ENCODE results near the gene RAE1.
"Not testable (repeated sequence)": the region's sequence is repeated elsewhere in the genome, so short reads cannot be mapped to it uniquely, and the experiment has no call there.

The RAE1 gene

DNA sequence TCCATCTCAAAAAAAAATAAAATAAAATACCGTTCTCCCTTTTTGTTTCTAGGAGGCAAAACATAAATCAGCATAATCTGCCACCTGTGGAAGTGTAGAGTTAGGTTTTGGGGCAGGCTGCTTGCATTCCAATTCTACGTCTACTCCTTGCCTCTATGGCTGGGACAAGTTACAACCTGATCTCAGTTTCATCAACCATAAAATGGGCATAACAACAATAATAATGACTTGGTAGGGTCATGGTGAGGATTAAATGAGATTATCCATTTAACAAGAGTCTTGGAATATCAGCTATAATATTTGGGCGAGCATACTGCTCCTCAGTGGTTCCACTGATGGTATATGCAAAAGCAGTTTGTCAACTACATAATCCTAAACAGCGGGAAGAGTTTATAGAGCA is 3.7 kb upstream of the RAE1 start:
- Histone ChIP-seq H3K4me3 (ENCODE audit: low read length, poor library complexity, severe bottlenecking) (no peak overlapping the region), H2AFZ (ENCODE audit: low read length) (no peak overlapping the region), H4K20me1 (ENCODE audit: insufficient read depth, low read length, poor library complexity, severe bottlenecking) (peaks cover 13% of the 10 kb centered on the region), H3F3A (ENCODE audit: low read depth) (no peaks in the 10 kb centered on the region), H3K9me3 (ENCODE audit: insufficient read depth, low read depth, low read length) (no peaks in the 10 kb centered on the region), H3K27me3 (ENCODE audit: insufficient read depth, low read length, poor library complexity, severe bottlenecking) (no peaks in the 10 kb centered on the region), H3K9ac (ENCODE audit: low read depth, low read length, poor library complexity, severe bottlenecking) (no peak overlapping the region), H3K79me2 (ENCODE audit: insufficient read depth, low read length) (peaks cover 14% of the 10 kb centered on the region), H3K9me2 (replicated peaks; ENCODE audit: low read depth, low read length) (no peaks in the 10 kb centered on the region), H3K4me2 (ENCODE audit: low read depth, low read length, poor library complexity, severe bottlenecking) (no peak overlapping the region), H3K4me1 (ENCODE audit: insufficient read depth, low read length, poor library complexity, severe bottlenecking) (peaks cover 8% of the 10 kb centered on the region), H3K36me3 (ENCODE audit: insufficient read depth, low read length) (no peaks in the 10 kb centered on the region)
- no peak for TF ChIP-seq EZH2phosphoT487 (IDR thresholded peaks at IDR 0.05; ENCODE audit: borderline replicate concordance)

DNA sequence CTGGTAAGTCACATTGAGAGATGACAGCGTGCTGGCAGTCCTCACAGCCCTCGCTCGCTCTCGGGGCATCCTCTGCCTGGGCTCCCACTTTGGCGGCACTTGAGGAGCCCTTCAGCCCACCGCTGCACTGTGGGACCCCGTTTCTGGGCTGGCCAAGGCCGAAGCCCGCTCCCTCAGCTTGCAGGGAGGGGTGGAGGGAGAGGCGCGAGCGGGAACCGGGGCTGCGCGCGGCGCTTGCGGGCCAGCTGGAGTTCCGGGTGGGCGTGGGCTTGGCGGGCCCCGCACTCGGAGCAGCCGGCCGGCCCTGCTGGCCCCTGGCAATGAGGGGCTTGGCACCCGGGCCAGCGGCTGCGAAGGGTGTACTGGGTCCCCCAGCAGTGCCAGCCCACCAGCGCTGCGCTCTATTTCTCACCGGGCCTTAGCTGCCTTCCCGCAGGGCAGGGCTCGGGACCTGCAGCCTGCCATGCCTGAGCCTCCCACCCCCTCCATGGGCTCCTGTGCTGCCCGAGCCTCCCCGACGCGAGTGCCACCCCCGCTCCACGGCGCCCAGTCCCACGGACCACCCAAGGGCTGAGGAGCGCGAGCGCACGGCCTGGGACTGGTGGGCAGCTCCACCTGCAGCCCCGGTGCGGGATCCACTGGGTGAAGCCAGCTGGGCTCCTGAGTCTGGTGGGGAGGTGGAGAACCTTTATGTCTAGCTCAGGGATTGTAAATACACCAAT is 2.7 kb upstream of the RAE1 start:
- not testable (repeated sequence) for H3K9me2 ChIP-seq (replicated peaks; ENCODE audit: low read depth, low read length); H3K4me3 ChIP-seq (ENCODE audit: low read length, poor library complexity, severe bottlenecking); H3K4me2 ChIP-seq (ENCODE audit: low read depth, low read length, poor library complexity, severe bottlenecking); H3K27me3 ChIP-seq (ENCODE audit: insufficient read depth, low read length, poor library complexity, severe bottlenecking); H3K9ac ChIP-seq (ENCODE audit: low read depth, low read length, poor library complexity, severe bottlenecking); H3F3A ChIP-seq (ENCODE audit: low read depth); H2AFZ ChIP-seq (ENCODE audit: low read length); H3K9me3 ChIP-seq (ENCODE audit: insufficient read depth, low read depth, low read length); H3K36me3 ChIP-seq (ENCODE audit: insufficient read depth, low read length)
- peaks cover 22% of the 10 kb centered on the region for H4K20me1 ChIP-seq (ENCODE audit: insufficient read depth, low read length, poor library complexity, severe bottlenecking)
- H3K79me2 ChIP-seq (ENCODE audit: insufficient read depth, low read length) = peaks cover 24% of the 10 kb centered on the region
- H3K4me1 ChIP-seq (ENCODE audit: insufficient read depth, low read length, poor library complexity, severe bottlenecking) = peaks cover 18% of the 10 kb centered on the region

DNA sequence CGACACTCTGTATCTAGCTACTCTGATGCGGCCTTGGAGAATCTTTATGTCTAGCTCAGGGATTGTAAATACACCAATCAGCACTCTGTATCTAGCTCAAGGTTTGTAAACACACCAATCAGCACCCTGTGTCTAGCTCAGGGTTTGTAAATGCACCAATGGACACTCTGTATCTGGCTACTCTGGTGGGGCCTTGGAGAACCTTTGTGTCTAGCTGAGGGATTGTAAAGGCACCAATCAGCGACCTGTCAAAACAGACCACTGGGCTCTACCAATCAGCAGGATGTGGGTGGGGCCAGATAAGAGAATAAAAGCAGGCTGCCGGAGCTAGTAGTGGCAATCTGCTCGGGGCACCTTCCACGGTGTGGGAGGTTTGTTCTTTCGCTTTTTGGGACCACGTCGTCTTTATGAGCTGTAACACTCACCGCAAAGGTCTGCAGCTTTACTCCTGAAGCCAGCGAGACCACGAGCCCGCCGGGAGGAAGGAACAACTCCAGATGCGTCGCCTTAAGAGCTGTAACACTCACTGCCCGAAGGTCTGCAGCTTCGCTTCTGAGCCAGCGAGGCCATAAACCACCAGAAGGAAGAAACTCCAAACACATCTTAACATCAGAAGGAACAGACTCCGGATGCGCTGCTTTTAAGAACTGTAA is 2.0 kb upstream of the RAE1 start:
- not testable (repeated sequence) for H3K4me2 ChIP-seq (ENCODE audit: low read depth, low read length, poor library complexity, severe bottlenecking); H3K4me3 ChIP-seq (ENCODE audit: low read length, poor library complexity, severe bottlenecking)
- peaks cover 31% of the 10 kb centered on the region for H3K79me2 ChIP-seq (ENCODE audit: insufficient read depth, low read length)

DNA sequence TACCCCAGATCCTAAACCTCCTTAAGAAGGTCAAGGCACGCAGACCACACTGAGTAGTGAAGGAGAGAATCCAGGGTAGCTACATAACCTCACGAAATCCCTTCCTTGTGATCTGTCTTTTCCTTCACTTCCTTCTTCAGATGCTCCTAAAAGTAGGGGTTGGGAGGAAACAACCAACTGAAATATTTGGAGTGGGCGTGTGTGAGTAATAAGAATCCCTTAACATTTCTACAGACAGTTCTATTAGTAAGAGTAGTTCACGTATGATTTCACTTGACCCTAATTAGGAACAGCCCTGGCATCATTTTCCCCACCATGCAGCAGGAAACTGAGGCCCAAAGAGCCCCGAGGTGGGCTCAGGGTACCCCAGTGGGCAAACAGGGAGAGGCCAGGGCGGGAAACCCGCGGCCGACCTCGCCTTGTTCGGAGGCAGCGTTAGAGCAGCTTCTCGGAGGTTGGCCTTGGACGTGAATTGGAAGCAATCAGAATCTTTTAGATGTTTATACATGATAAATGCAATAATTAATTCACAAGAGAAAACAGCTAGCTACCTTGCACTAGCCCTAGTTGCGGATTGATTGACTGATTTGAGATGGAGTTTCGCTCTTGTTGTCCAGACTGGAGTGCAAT is 859 bp upstream of the RAE1 start:
- no peaks in the 10 kb centered on the region for H3F3A ChIP-seq (ENCODE audit: low read depth)
- H3K9ac ChIP-seq (ENCODE audit: low read depth, low read length, poor library complexity, severe bottlenecking) = no peak overlapping the region
- TF ChIP-seq, protein P1, sequence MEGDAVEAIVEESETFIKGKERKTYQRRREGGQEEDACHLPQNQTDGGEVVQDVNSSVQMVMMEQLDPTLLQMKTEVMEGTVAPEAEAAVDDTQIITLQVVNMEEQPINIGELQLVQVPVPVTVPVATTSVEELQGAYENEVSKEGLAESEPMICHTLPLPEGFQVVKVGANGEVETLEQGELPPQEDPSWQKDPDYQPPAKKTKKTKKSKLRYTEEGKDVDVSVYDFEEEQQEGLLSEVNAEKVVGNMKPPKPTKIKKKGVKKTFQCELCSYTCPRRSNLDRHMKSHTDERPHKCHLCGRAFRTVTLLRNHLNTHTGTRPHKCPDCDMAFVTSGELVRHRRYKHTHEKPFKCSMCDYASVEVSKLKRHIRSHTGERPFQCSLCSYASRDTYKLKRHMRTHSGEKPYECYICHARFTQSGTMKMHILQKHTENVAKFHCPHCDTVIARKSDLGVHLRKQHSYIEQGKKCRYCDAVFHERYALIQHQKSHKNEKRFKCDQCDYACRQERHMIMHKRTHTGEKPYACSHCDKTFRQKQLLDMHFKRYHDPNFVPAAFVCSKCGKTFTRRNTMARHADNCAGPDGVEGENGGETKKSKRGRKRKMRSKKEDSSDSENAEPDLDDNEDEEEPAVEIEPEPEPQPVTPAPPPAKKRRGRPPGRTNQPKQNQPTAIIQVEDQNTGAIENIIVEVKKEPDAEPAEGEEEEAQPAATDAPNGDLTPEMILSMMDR (conservative IDR thresholded peaks at IDR 0.05; ENCODE audit: low read length) = no peak
- H3K9me3 ChIP-seq (ENCODE audit: insufficient read depth, low read depth, low read length) = no peaks in the 10 kb centered on the region
- H3K9me2 ChIP-seq (replicated peaks; ENCODE audit: low read depth, low read length) = no peaks in the 10 kb centered on the region
- H2AFZ ChIP-seq (ENCODE audit: low read length) = no peak overlapping the region
- H3K79me2 ChIP-seq (ENCODE audit: insufficient read depth, low read length) = peaks cover 41% of the 10 kb centered on the region
- no peak overlapping the region for H3K4me2 ChIP-seq (ENCODE audit: low read depth, low read length, poor library complexity, severe bottlenecking)
- H3K36me3 ChIP-seq (ENCODE audit: insufficient read depth, low read length) = peaks cover 14% of the 10 kb centered on the region; the same call in 1 of the 2 replicates
- H4K20me1 ChIP-seq (ENCODE audit: insufficient read depth, low read length, poor library complexity, severe bottlenecking) = peaks cover 38% of the 10 kb centered on the region
- no peaks in the 10 kb centered on the region for H3K27me3 ChIP-seq (ENCODE audit: insufficient read depth, low read length, poor library complexity, severe bottlenecking)
- peaks cover 18% of the 10 kb centered on the region for H3K4me1 ChIP-seq (ENCODE audit: insufficient read depth, low read length, poor library complexity, severe bottlenecking)
- H3K4me3 ChIP-seq (ENCODE audit: low read length, poor library complexity, severe bottlenecking) = no peak overlapping the region

More for the DNA sequence above, 2.0 kb upstream of the RAE1 start:
- Histone ChIP-seq H4K20me1 (ENCODE audit: insufficient read depth, low read length, poor library complexity, severe bottlenecking) (peaks cover 29% of the 10 kb centered on the region), H3K4me1 (ENCODE audit: insufficient read depth, low read length, poor library complexity, severe bottlenecking) (peaks cover 18% of the 10 kb centered on the region)
- H3K36me3 ChIP-seq (ENCODE audit: insufficient read depth, low read length); H3K9me2 ChIP-seq (replicated peaks; ENCODE audit: low read depth, low read length); H3K9ac ChIP-seq (ENCODE audit: low read depth, low read length, poor library complexity, severe bottlenecking); H2AFZ ChIP-seq (ENCODE audit: low read length); H3K27me3 ChIP-seq (ENCODE audit: insufficient read depth, low read length, poor library complexity, severe bottlenecking); H3F3A ChIP-seq (ENCODE audit: low read depth); H3K9me3 ChIP-seq (ENCODE audit: insufficient read depth, low read depth, low read length): not testable (repeated sequence)

DNA sequence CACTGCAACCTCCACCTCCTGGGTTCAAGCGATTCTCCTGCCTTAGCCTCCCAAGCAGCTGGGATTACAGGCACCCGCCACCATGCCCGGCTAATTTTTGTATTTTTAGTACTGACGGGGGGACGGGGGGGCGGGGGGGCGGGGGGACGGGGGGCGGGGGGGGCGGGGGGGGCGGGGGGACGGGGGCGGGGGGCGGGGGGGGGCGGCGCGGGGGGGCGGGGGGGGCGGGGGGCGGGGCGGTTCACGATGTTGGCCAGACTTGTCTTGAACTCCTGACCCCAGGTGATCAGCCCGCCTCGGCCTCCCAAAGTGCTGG is 371 bp upstream of the RAE1 start:
- peaks cover 14% of the 10 kb centered on the region; the same call in 1 of the 2 replicates for H3K36me3 ChIP-seq (ENCODE audit: insufficient read depth, low read length)
- H3K27me3 ChIP-seq (ENCODE audit: insufficient read depth, low read length, poor library complexity, severe bottlenecking); H3K4me2 ChIP-seq (ENCODE audit: low read depth, low read length, poor library complexity, severe bottlenecking); H3K9me2 ChIP-seq (replicated peaks; ENCODE audit: low read depth, low read length); H3K9me3 ChIP-seq (ENCODE audit: insufficient read depth, low read depth, low read length); H3F3A ChIP-seq (ENCODE audit: low read depth): not testable (repeated sequence)
- H2AFZ ChIP-seq (ENCODE audit: low read length) = peak overlapping the region; percentile 89
- H3K9ac ChIP-seq (ENCODE audit: low read depth, low read length, poor library complexity, severe bottlenecking) = peak overlapping the region; percentile 94
- H3K4me1 ChIP-seq (ENCODE audit: insufficient read depth, low read length, poor library complexity, severe bottlenecking) = peaks cover 18% of the 10 kb centered on the region
- peaks cover 41% of the 10 kb centered on the region for H3K79me2 ChIP-seq (ENCODE audit: insufficient read depth, low read length)
- peak overlapping the region; percentile 92 for H3K4me3 ChIP-seq (ENCODE audit: low read length, poor library complexity, severe bottlenecking)
- H4K20me1 ChIP-seq (ENCODE audit: insufficient read depth, low read length, poor library complexity, severe bottlenecking) = peaks cover 40% of the 10 kb centered on the region
